Glomerular endothelial cell (primary cell): Measurements from ENCODE around the gene PITHD1. TPM values are rescaled to one million over a fixed set of nuclear protein-coding genes. Genes with fewer than 3 reads are reported as not detected.
"Not testable (repeated sequence)": the region's sequence is repeated elsewhere in the genome, so short reads cannot be mapped to it uniquely, and the experiment has no call there.

Experiments
- DNase-seq: peaks from one replicate; pipeline ENCODE4 v3.0.0-alpha.2; 2011; ENCODE audit warnings: low read depth, low spot score; ENCODE audit errors: extremely low read depth
- total RNA-seq: library from RNA; depleted of rRNA; stranded (reverse); fragments of >200 nt; gene quantifications from 2 replicates; pipeline ENCODE4 v1.2.3, GENCODE V29; 2015

PITHD1 gene
- 27.6 and 48.2 TPM in 2 replicates for total RNA-seq

DNA sequence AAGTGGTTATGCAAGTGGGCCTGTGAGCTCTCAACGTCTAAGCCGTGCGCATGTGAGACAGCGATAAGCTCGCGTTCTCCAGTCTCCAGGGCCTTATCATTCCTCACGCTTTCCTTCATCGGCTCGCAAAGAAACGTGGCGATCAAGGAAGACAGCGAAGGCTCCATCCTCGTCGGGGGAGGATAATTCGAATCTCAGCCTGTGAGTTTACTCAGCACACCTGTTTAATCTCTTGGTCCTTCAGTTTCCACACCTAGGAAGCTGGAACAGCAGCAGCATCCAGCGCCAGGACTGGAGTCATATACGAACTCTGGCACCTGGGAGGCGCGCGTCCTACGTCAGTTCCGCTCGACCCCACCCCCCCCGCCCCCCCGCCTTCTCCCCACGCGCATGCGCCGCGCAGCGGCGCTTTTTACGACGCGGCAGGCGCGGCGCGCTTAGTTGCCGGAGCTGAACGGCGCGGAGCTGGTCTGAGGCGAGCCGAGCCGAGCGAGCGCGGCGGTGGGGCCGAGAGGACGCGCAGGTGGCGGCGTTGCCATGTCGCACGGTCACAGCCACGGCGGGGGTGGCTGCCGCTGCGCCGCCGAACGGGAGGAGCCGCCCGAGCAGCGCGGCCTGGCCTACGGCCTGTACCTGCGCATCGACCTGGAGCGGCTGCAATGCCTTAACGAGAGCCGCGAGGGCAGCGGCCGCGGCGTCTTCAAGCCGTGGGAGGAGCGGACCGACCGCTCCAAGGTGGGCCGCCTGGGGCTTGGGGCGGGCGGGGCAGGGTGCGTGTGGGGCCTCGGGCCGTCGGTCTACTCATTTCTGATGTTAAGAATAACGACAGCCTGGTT, at the start of gene PITHD1:
PITHD1 (plus strand) TSS at position 440 of the 836 bp plus-strand sequence; CDS start at position 538, 98 bp downstream.
- no peak for DNase-seq

GRCh38 chr1:23732363-23733224, 45.6 kb upstream of the PITHD1 start:
- DNase-seq, result no peak

DNA sequence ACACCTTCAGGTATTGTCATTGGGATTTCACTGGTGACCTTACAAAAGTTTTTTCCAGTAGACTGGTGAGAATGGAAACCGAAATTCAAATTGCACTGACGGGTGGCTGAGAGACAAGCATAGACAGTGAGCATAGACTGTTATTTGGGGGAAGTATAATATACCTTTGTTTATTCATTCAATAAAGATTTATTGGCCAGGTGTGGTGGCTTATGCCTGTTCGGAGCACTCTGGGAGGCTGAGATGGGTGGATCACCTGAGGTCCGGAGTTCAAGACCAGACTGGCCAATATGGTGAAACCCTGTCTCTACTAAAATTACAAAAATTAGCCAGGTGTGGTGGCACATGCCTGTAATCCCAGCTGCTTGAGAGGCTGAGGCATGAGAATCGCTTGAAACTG, 44.9 kb upstream of the PITHD1 start:
- DNase-seq, result not testable (repeated sequence)

GRCh38 chr1:23736437-23737134, 41.6 kb upstream of the PITHD1 start:
- DNase-seq, result no peak

DNA sequence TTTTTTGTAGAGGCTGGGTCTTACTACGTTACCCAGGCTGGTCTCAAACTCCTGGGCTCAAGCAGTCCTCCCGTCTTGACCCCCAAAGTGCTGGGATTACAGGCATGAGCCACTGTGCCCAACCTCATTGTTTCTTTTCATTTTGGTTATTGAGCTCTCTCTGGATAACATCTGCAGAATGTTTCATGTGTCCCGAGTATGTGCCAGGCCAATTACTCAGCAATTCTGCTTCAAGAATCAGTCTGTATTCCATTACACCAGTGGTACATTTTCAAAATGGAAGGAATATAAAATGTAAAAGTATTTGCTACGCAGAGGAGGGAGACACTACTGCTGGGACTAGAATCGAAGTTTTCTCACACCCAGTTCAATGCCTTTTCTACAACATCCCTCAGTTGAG, 36.6 kb upstream of the PITHD1 start:
- DNase-seq, result no peak

- no peak for DNase-seq
These were observed 35.4 kb upstream of the PITHD1 start for GRCh38 chr1:23742670-23743286.

DNA sequence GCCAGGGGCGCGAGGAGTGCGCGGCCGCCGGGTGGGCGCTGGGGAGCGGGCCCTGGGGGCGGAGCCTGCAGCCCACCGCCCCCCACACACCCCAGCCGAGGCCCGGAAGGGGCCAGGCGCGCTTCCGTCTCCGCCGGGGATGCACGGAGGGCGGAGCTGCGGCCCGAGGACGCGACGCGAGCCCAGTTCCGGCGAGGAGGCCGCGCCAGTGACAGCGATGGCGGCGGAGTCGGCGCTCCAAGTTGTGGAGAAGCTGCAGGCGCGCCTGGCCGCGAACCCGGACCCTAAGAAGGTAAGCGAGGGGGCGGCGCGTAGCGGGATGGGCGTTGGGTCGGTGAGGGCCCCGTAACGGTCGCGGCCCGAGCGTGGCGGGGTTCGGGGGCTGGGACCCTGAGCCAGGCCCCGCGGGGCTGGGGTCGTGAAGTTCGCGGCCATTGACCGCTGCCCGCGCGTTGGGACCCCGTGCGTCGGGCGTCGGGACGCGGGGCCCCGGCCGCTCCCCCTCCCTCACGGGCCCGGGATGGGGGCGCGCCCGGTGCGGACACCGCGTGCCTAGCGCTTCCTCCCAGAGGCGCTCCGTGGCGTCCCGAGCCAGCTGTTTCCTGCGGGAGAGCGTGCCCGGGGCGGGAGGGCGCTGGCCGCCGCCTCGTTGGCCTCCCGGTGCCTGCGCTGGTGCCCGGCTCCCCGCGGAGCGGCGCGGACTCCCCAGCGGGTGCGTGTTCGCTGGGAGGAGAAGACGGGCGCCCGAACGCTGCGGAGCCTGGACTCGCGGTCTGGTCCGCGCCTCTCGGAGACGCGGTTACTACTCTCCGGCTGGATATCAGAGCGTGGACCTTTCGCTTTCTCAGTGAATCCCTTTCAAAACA, 34.7 kb upstream of the PITHD1 start, which contains the start of gene ELOA:
ELOA (plus strand) TSS at position 185 of the 866 bp plus-strand sequence; CDS start at position 218, 33 bp downstream.
- no peak for DNase-seq

GRCh38 chr1:23745515-23745914, 32.7 kb upstream of the PITHD1 start:
- DNase-seq, result no peak

DNA sequence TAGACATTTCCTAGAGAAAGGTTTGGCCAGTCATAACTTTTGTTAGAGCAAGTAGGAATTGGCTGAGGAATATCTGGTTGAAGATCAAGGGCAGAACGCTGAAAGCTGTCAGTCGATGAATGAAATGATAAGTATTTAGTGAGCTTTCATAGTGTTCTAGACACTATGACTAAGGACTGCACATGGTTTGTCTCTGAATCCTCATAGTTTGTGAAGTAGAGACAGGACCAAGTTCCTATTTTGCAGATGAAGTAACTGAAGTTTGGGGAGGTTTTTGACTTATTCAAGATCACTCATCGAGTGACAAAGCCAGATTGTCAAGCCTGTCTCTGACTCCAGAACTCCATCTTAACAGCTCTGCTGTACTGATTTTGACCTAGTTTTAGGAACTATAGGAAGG, 30.2 kb upstream of the PITHD1 start:
- DNase-seq, result no peak

GRCh38 chr1:23751050-23751814, 27.0 kb upstream of the PITHD1 start:
- no peak for DNase-seq

DNA sequence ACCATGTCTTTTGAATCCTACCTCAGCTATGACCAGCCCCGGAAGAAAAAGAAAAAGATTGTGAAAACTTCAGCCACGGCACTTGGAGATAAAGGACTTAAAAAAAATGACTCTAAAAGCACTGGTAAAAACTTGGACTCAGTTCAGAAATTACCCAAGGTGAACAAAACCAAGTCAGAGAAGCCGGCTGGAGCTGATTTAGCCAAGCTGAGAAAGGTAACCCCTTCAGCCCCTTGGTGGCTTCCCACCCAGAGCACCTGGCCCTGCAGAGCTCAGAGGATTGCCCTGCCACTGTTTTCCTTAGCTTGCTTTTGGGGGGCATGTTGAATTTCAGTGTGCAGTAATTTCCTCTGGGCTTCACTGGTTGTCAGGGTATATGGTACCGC, 26.4 kb upstream of the PITHD1 start:
- no peak for DNase-seq

DNA sequence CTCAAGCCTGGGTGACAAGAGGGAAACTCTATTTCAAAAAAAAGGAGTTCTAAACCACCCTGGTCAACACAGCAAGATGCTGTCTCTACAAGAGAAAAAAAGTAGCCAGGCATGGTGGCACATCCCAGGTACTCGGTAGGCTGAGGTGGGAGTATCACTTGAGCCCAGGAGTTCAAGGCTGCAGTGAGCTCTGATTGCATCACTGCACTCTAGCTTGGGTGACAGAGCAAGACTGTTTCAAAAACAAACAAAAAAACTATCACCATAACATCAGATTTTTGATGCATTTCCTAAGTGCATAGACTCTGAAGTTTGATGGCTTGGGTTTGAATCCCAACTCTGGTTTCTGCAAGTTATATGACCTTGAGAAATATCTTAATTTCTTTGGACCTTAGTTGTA, 25.3 kb upstream of the PITHD1 start:
- DNase-seq, result no peak

GRCh38 chr1:23756676-23757075, 21.5 kb upstream of the PITHD1 start:
- no peak for DNase-seq

- DNase-seq, result no peak
These were observed 20.4 kb upstream of the PITHD1 start for GRCh38 chr1:23757812-23758211.

DNA sequence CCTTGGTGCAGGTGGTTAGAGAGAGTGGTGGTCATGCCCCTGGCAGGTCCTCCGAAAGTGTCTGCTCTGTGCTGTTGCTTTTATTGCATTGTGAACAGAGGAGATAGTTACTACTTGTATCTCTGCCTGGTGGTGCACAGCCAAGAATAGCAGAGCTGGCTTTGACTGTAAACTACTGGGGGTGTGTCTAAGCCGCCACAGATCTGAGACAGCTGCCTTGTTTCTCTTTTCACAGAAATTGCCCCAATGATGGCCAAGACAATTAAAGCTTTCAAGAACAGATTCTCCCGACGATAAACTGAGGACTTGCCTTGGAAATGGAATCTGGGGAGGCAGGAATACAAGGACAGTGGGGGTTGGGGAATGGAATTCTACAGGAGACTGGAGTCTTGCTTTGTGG, 18.9 kb upstream of the PITHD1 start:
- no peak for DNase-seq

- no peak for DNase-seq
These were observed 15.1 kb upstream of the PITHD1 start for GRCh38 chr1:23763041-23763577.

- DNase-seq, result no peak
These were observed 9.5 kb upstream of the PITHD1 start for GRCh38 chr1:23768733-23769132.

DNA sequence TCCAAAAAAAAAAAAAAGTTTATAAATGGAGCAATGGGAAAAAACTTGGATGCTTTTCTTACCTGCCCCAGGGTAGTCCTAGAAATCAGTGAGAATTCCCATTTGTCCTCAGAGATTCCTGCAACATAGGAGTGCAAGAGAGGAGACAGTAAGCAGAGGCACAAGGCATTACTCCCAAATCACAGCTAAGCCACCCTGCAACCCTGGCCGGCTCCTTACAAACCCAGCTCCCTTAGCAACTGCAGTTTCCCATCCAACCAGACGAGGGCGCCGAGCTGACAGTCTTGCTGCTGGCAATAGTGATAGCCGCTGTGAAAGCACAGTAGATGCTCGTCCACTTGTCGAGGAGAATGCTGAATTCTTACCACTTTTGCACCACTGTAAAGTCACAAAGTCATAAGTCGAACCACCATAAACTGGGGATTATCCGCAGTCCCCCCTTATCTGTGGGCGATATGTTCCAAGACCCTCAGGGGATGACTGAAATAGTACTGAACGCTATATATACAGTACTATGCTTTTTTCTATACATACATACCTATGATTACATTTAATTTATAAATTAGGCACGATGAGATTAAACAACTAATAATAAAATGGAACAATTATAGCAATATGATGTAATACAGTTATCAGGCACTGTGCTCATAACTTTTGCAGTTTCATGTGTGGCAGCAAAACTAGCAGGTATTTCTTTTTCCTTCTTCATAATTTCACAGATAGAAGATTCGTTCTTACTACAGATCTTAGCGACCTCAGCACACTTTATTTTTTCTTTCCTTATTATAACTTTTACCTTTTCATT, 6.0 kb upstream of the PITHD1 start:
- peak; percentile 47 for DNase-seq
